SK-N-SH (cell line): Measurements from ENCODE around the gene TREML4. TPM values are rescaled to one million over a fixed set of nuclear protein-coding genes. Genes with fewer than 3 reads are reported as not detected.

Experiments
- CTCF ChIA-PET: fragments of 300-600, 350-600 bp; formaldehyde crosslinking; extraction: SDS; loops from one replicate; lab custom pipeline; 2021; lab: Yijun Ruan, JAX
- POLR2A ChIA-PET: fragments of 350-600 bp; sonication (Branson Sonifier 250); formaldehyde crosslinking; extraction: SDS; loops from one replicate; lab custom pipeline; 2020; ENCODE audit warnings: antibody characterized with exemption, inconsistent platforms; lab: Yijun Ruan, JAX
- DNase-seq: peaks from one replicate; pipeline ENCODE4 v3.0.0; 2012
- H2AFZ ChIP-seq: fragments of 200-600 bp; sonication (generic); 2 replicates; pipeline ENCODE4 v1.8.1; 2016; ENCODE audit warnings: antibody characterized with exemption, mild to moderate bottlenecking, low read depth
- H3F3A ChIP-seq: fragments of 200-600 bp; sonication (generic); replicated peaks from 2 replicates; pipeline ENCODE3; 2016; ENCODE audit warnings: antibody characterized with exemption, mild to moderate bottlenecking; ENCODE audit not compliant: insufficient read depth
- H3K27ac ChIP-seq, 2 experiments: fragments of 200-500 bp in 1 of 2; fragments of 200-600 bp in 1 of 2; sonication (Bioruptor generic) in 1 of 2; sonication (generic), shearing (Covaris generic) in 1 of 2; 2 replicates each; pipeline versions ENCODE4 v1.5.1 to v1.6.1; 2014 to 2016; ENCODE audit warnings: low read depth in 2 of 2, inconsistent platforms in 1 of 2, low read length in 1 of 2, mild to moderate bottlenecking in 1 of 2, mixed read lengths in 1 of 2
- H3K27me3 ChIP-seq: fragments of 200-600 bp; sonication (generic), shearing (Covaris generic); 2 replicates; pipeline ENCODE4 v1.6.1; 2016; ENCODE audit warnings: mixed run types; ENCODE audit not compliant: insufficient read depth
- H3K36me3 ChIP-seq, 2 experiments: fragments of 200-500 bp in 1 of 2; fragments of 200-600 bp in 1 of 2; sonication (Bioruptor generic) in 1 of 2; sonication (generic) in 1 of 2; replicated peaks in 1 of 2; 2 replicates each; pipeline versions ENCODE3 to v1.5.1; 2014 to 2016; ENCODE audit warnings: low read length in 1 of 2, mild to moderate bottlenecking in 1 of 2; ENCODE audit not compliant: insufficient read depth in 2 of 2, control insufficient read depth in 1 of 2
- H3K4me1 ChIP-seq, 2 experiments: fragments of 200-500 bp in 1 of 2; fragments of 200-600 bp in 1 of 2; sonication (Bioruptor generic) in 1 of 2; sonication (generic), shearing (Covaris generic) in 1 of 2; 2 replicates each; pipeline versions ENCODE4 v1.5.1 to v1.6.1; 2014 to 2016; ENCODE audit warnings: low read depth in 1 of 2, low read length in 1 of 2, mixed run types in 1 of 2; ENCODE audit not compliant: insufficient read depth in 2 of 2, control insufficient read depth in 1 of 2
- H3K4me2 ChIP-seq: fragments of 200-600 bp; sonication (generic), shearing (Covaris generic); 2 replicates; pipeline ENCODE4 v1.6.1; 2017; ENCODE audit warnings: mixed run types
- H3K4me3 ChIP-seq, 2 experiments: fragments of 200-500 bp in 1 of 2; fragments of 200-600 bp in 1 of 2; sonication (Bioruptor generic) in 1 of 2; sonication (generic), shearing (Covaris generic) in 1 of 2; 2 replicates each; pipeline versions ENCODE4 v1.5.1 to v1.8.1; 2014 to 2016; ENCODE audit warnings: low read depth in 2 of 2, inconsistent platforms in 1 of 2, low read length in 1 of 2, mild to moderate bottlenecking in 1 of 2, mixed read lengths in 1 of 2, moderate library complexity in 1 of 2
- H3K79me2 ChIP-seq: fragments of 200-600 bp; sonication (generic); 2 replicates; pipeline ENCODE4 v1.8.1; 2017; ENCODE audit warnings: mild to moderate bottlenecking; ENCODE audit not compliant: insufficient read depth
- H3K9ac ChIP-seq: fragments of 200-600 bp; sonication (generic); 2 replicates; pipeline ENCODE4 v1.6.1; 2017; ENCODE audit warnings: mixed run types
- H3K9me2 ChIP-seq: fragments of 200-600 bp; sonication (generic); 2 replicates; pipeline ENCODE4 v1.6.1; 2017; ENCODE audit warnings: mixed run types
- H3K9me3 ChIP-seq: fragments of 200-600 bp; sonication (generic); 2 replicates; pipeline ENCODE4 v1.6.1; 2017; ENCODE audit warnings: mixed run types, mild to moderate bottlenecking, moderate library complexity
- H4K20me1 ChIP-seq: fragments of 200-600 bp; sonication (generic); 2 replicates; pipeline ENCODE4 v1.6.1; 2017; ENCODE audit warnings: mild to moderate bottlenecking, mixed run types; ENCODE audit not compliant: insufficient read depth
- CTCF ChIP-seq: fragments of 200-600 bp; sonication (generic); IDR thresholded peaks from 2 replicates; pipeline ENCODE4 v1.6.1; 2017; ENCODE audit warnings: antibody characterized with exemption, mild to moderate bottlenecking, moderate library complexity
- ELF1 ChIP-seq: IDR thresholded peaks from 2 replicates; pipeline ENCODE4 v1.4.0; 2012
- EP300 ChIP-seq, 2 experiments: IDR thresholded peaks; 2 replicates each; pipeline versions ENCODE4 v1.4.0 to v1.6.1; 2012; ENCODE audit warnings: borderline replicate concordance in 1 of 2, low read depth in 1 of 2, low read length in 1 of 2
- GABPA ChIP-seq: IDR thresholded peaks from 2 replicates; pipeline ENCODE4 v1.4.0; 2012; ENCODE audit warnings: low read depth, mild to moderate bottlenecking
- GATA2 ChIP-seq: sonication (generic); formaldehyde crosslinking; IDR thresholded peaks from 2 replicates; pipeline ENCODE4 v1.5.0; 2020; ENCODE audit warnings: mild to moderate bottlenecking, missing genetic modification reagents
- MAX ChIP-seq: IDR thresholded peaks from 2 replicates; pipeline ENCODE4 v1.4.0; 2012; ENCODE audit warnings: low read depth
- MEF2A ChIP-seq: IDR thresholded peaks from 2 replicates; pipeline ENCODE4 v1.4.0; 2012; ENCODE audit warnings: low read depth, borderline replicate concordance
- NFIC ChIP-seq: IDR thresholded peaks from 2 replicates; pipeline ENCODE4 v1.4.0; 2012; ENCODE audit warnings: borderline replicate concordance
- PBX3 ChIP-seq: IDR thresholded peaks from 2 replicates; pipeline ENCODE4; 2012
- POLR2AphosphoS5 ChIP-seq: IDR thresholded peaks from 2 replicates; pipeline ENCODE4 v1.6.1; 2012; ENCODE audit warnings: low read depth, low read length
- RAD21 ChIP-seq: IDR thresholded peaks from 2 replicates; pipeline ENCODE4 v1.6.1; 2012; ENCODE audit warnings: mild to moderate bottlenecking, low read length
- RCOR1 ChIP-seq: fragments of 150-350 bp; IDR thresholded peaks from 2 replicates; pipeline ENCODE4 v1.6.1; 2017; ENCODE audit warnings: antibody characterized with exemption, low read length
- REST ChIP-seq: IDR thresholded peaks from 2 replicates; pipeline ENCODE4 v1.6.1; 2012; ENCODE audit warnings: mild to moderate bottlenecking, low read depth, low read length, moderate library complexity
- RFX5 ChIP-seq: IDR thresholded peaks from 2 replicates; pipeline ENCODE4 v1.6.1; 2012; ENCODE audit warnings: mild to moderate bottlenecking, improper control_type of control experiment, low read length
- SIN3A ChIP-seq: IDR thresholded peaks from 2 replicates; pipeline ENCODE4 v1.6.1; 2012; ENCODE audit warnings: low read depth, mild to moderate bottlenecking, low read length, moderate library complexity, borderline replicate concordance
- TAF1 ChIP-seq: IDR thresholded peaks from 2 replicates; pipeline ENCODE4 v1.6.1; 2012; ENCODE audit warnings: low read depth, mild to moderate bottlenecking, low read length, moderate library complexity, borderline replicate concordance
- TCF12 ChIP-seq: IDR thresholded peaks from 2 replicates; pipeline ENCODE4 v1.4.0; 2012
- USF1 ChIP-seq: IDR thresholded peaks from 2 replicates; pipeline ENCODE4 v1.4.0; 2012; ENCODE audit warnings: low read depth, borderline replicate concordance
- WGBS: methylation state at CpG from one replicate; pipeline ENCODE4 v1.1.6; 2017; ENCODE audit warnings: low lambda C conversion rate; 5-methylcytosine and 5-hydroxymethylcytosine counted together
- polyA plus RNA-seq, 3 experiments: library from polyadenylated mRNA; depleted of rRNA; stranded (reverse); fragments of >200 nt; gene quantifications; 2 replicates each; pipeline ENCODE4 v1.2.3, GENCODE V29; 2012

TREML4 gene
- polyA plus RNA-seq, 1 of the 3 experiments (the other 2 are of a cell fraction), result not detected

GRCh38 chr6:41247882-41248705 is 19.9 kb downstream of the TREML4 start (continued):
- TF ChIP-seq RFX5, result no peak

- Histone ChIP-seq H3K36me3 (no peaks in the 10 kb centered on the region), H3K9me3 (no peaks in the 10 kb centered on the region), H3K9me2 (no peaks in the 10 kb centered on the region), H4K20me1 (no peaks in the 10 kb centered on the region), H3K9ac (no peak overlapping the region), H3K27me3 (no peaks in the 10 kb centered on the region; the same call in 1 of the 2 replicates), H3K27ac (no peak overlapping the region)
- TF ChIP-seq CTCF (no peak), RCOR1 (no peak), PBX3 (no peak), MAX (no peak), GATA2 (CRISPR knock-in tag) (no peak), MEF2A (no peak), EP300 (IDR thresholded peaks at IDR 0.05; ENCODE audit: borderline replicate concordance in 1 of 2, low read depth in 1 of 2, low read length in 1 of 2) (no peak), GABPA (no peak), USF1 (no peak), NFIC (no peak), SIN3A (no peak), REST (no peak), RAD21 (no peak), POLR2AphosphoS5 (no peak), TCF12 (no peak), ELF1 (no peak), TAF1 (no peak)
- TF ChIP-seq, all 33 proteins: peak for 0
- ChIA-PET POLR2A (no interaction called here), CTCF (no interaction called here)
- WGBS, result 4% methylated on average over 3 of the region's 3 CpGs
- no peak overlapping the region for H2AFZ ChIP-seq
- no peak overlapping the region for H3K4me3 ChIP-seq
- peaks cover 9% of the 10 kb centered on the region for H3F3A ChIP-seq
- H3K4me1 ChIP-seq, result peaks cover 11 to 13% of the 10 kb centered on the region in 2 experiments; a peak in 3 of 4 replicates
- no peak overlapping the region for H3K4me2 ChIP-seq
- DNase-seq, result no peak
- H3K79me2 ChIP-seq, result no peaks in the 10 kb centered on the region
Observed at GRCh38 chr6:41252401-41253169, 24.4 kb downstream of the TREML4 start.
